Calu3 (cell line): ENCODE data around the gene PRR11. TPM values are rescaled to one million over a fixed set of nuclear protein-coding genes. Genes with fewer than 3 reads are reported as not detected.
"Not testable (repeated sequence)": the region's sequence is repeated elsewhere in the genome, so short reads cannot be mapped to it uniquely, and the experiment has no call there.

Source experiments
- BruUV-seq: library from RNA; stranded (reverse); fragments of 400-500 nt; replicated peaks from 2 replicates; lab custom pipeline; 2021; lab: Mats Ljungman, UMichigan
- CTCF ChIA-PET: fragments of 300-600 bp; sonication (Branson Sonifier 250); formaldehyde crosslinking; loops from one replicate; lab custom pipeline; 2022; ENCODE audit warnings: antibody characterized with exemption; lab: Charles Lee
- DNase-seq: peaks from one replicate; pipeline ENCODE4 v3.0.0; 2022
- H3K27ac Mint-ChIP-seq: one replicate; pipeline ENCODE4 v1.8.0; 2022; ENCODE audit warnings: mixed read lengths; ENCODE audit not compliant: unreplicated experiment
- H3K27me3 Mint-ChIP-seq: one replicate; pipeline ENCODE4 v1.8.0; 2022; ENCODE audit warnings: mixed read lengths; ENCODE audit not compliant: unreplicated experiment
- H3K36me3 Mint-ChIP-seq: one replicate; pipeline ENCODE4 v1.8.0; 2022; ENCODE audit warnings: mild to moderate bottlenecking, moderate library complexity, mixed read lengths; ENCODE audit not compliant: insufficient read depth, unreplicated experiment
- H3K4me1 Mint-ChIP-seq: one replicate; pipeline ENCODE4 v1.8.0; 2022; ENCODE audit warnings: mild to moderate bottlenecking, low read depth, mixed read lengths; ENCODE audit not compliant: unreplicated experiment
- H3K4me3 Mint-ChIP-seq: one replicate; pipeline ENCODE4 v1.8.0; 2022; ENCODE audit warnings: mild to moderate bottlenecking, low read depth, moderate library complexity, mixed read lengths; ENCODE audit not compliant: unreplicated experiment
- H3K9me3 Mint-ChIP-seq: one replicate; pipeline ENCODE4 v1.8.0; 2022; ENCODE audit warnings: low read depth, mixed read lengths; ENCODE audit not compliant: unreplicated experiment
- CTCF ChIP-seq: fragments of 200-600 bp; IDR thresholded peaks from one replicate; pipeline ENCODE4 v1.8.0; 2022; ENCODE audit warnings: antibody characterized with exemption; ENCODE audit not compliant: unreplicated experiment
- intact Hi-C: fragments of 100-400 bp; cut with micrococcal nuclease; formaldehyde crosslinking; loops from one replicate; pipeline ENCODE4 v1.10.0; 2022; ENCODE audit not compliant: unreplicated experiment
- total RNA-seq: library from RNA; stranded (reverse); gene quantifications from 2 replicates; pipeline ENCODE4 v1.2.3, GENCODE V29; 2022

The PRR11 gene
- total RNA-seq, 1 experiment from 2014 or later: 52.7 TPM

- intact Hi-C loops: no loop called here
- peaks cover 8% of the 10 kb centered on the region for H3K4me1 Mint-ChIP-seq
- peaks cover 6% of the 10 kb centered on the region for H3K36me3 Mint-ChIP-seq
- no peak overlapping the region for H3K27ac Mint-ChIP-seq
- H3K4me3 Mint-ChIP-seq: no peak overlapping the region
- DNase-seq: no peak
- no peaks in the 10 kb centered on the region for H3K9me3 Mint-ChIP-seq
- no peak for TF ChIP-seq CTCF
- CTCF ChIA-PET: interaction anchor here (1.4 kb wide), 1 partner anchor 13 kb away, joined by 3 read pairs; no protein-coding TSS in a partner anchor
- no TSS peak for BruUV-seq
- no peaks in the 10 kb centered on the region for H3K27me3 Mint-ChIP-seq
Measured at GRCh38 chr17:59172436-59173004, 17.0 kb downstream of the PRR11 start.

GRCh38 chr17:59174671-59175070 is 19.1 kb downstream of the PRR11 start:
- DNase-seq: no peak
- BruUV-seq: no TSS peak
- H3K4me1 Mint-ChIP-seq: peaks cover 8% of the 10 kb centered on the region
- no peak for TF ChIP-seq CTCF
- no peaks in the 10 kb centered on the region for H3K9me3 Mint-ChIP-seq
- no peaks in the 10 kb centered on the region for H3K27me3 Mint-ChIP-seq
- H3K36me3 Mint-ChIP-seq: peaks cover 16% of the 10 kb centered on the region
- no peak overlapping the region for H3K4me3 Mint-ChIP-seq
- no peak overlapping the region for H3K27ac Mint-ChIP-seq
- intact Hi-C loops: no loop called here
- CTCF ChIA-PET: no interaction called here

GRCh38 chr17:59175076-59175475 is 19.5 kb downstream of the PRR11 start:
- DNase-seq: no peak
- no TSS peak for BruUV-seq
- Mint-ChIP-seq H3K36me3 (peaks cover 16% of the 10 kb centered on the region), H3K4me3 (no peak overlapping the region), H3K9me3 (no peaks in the 10 kb centered on the region), H3K27me3 (no peaks in the 10 kb centered on the region), H3K4me1 (peaks cover 8% of the 10 kb centered on the region), H3K27ac (no peak overlapping the region)
- TF ChIP-seq CTCF: no peak
- intact Hi-C loops: no loop called here
- CTCF ChIA-PET: no interaction called here

GRCh38 chr17:59178266-59178985 is 22.9 kb downstream of the PRR11 start:
- no peak for DNase-seq
- H3K9me3 Mint-ChIP-seq: no peaks in the 10 kb centered on the region
- peaks cover 28% of the 10 kb centered on the region for H3K36me3 Mint-ChIP-seq
- H3K27ac Mint-ChIP-seq: no peak overlapping the region
- CTCF ChIA-PET: no interaction called here
- intact Hi-C loops: no loop called here
- no peak overlapping the region for H3K4me3 Mint-ChIP-seq
- BruUV-seq: no TSS peak
- TF ChIP-seq CTCF: no peak
- no peaks in the 10 kb centered on the region for H3K27me3 Mint-ChIP-seq
- H3K4me1 Mint-ChIP-seq: peaks cover 8% of the 10 kb centered on the region

GRCh38 chr17:59179601-59180000 is 24.1 kb downstream of the PRR11 start:
- H3K36me3 Mint-ChIP-seq: peaks cover 23% of the 10 kb centered on the region
- DNase-seq, H3K4me3 Mint-ChIP-seq, CTCF ChIA-PET, intact Hi-C loops, H3K27me3 Mint-ChIP-seq, H3K9me3 Mint-ChIP-seq, H3K27ac Mint-ChIP-seq, BruUV-seq, H3K4me1 Mint-ChIP-seq: not testable (repeated sequence)
